AG04449 (cell line): ENCODE results near the gene CEMIP.
A peak's percentile ranks its signal among the peaks of the same experiment; 100 is the strongest.

ENCODE experiments used
- CTCF ChIA-PET: fragments of 350-600 bp; formaldehyde crosslinking; extraction: SDS; loops from one replicate; lab custom pipeline; 2021; ENCODE audit warnings: antibody characterized with exemption; lab: Yijun Ruan, JAX
- POLR2A ChIA-PET: fragments of 400-600, 350-600 bp; formaldehyde crosslinking; extraction: SDS; loops from one replicate; lab custom pipeline; 2020; ENCODE audit warnings: antibody characterized with exemption, inconsistent platforms; lab: Yijun Ruan, JAX
- DNase-seq: peaks from one replicate; pipeline ENCODE4 v3.0.0-alpha.2; 2010; ENCODE audit warnings: low read depth, low spot score
- H3K4me3 ChIP-seq: 2 replicates; pipeline ENCODE4 v1.5.1; 2011; ENCODE audit warnings: low read depth, mild to moderate bottlenecking, control low read depth, low read length
- CTCF ChIP-seq: IDR thresholded peaks from one replicate; pipeline ENCODE4 v1.5.1; 2011; ENCODE audit warnings: mild to moderate bottlenecking, moderate library complexity, low read length, control low read depth, inconsistent platforms; ENCODE audit not compliant: insufficient read depth; ENCODE audit errors: missing control alignments

Gene CEMIP

DNA sequence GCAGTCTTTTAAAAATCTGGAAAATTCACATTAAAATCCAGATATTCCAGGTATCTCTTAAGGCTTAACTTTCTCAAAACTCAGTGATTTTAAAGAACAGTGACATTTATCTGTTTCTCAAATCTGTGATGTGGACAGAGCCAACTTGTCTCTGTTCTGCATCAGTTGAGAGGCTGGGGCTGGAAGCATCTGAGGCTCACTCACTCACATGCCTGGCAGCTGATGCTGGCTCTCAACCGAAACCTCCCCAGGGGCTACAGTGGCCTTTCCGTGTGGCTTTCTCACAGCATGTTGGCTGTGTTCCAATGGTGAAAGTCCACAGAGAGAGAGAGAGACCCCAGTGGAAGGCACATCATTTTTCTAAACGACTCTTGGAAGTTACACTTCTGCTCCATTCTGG, 53.5 kb downstream of the CEMIP start:
- ChIA-PET POLR2A (no interaction called here), CTCF (no interaction called here)
- DNase-seq = no peak
- TF ChIP-seq CTCF = no peak
- H3K4me3 ChIP-seq = no peak overlapping the region

DNA sequence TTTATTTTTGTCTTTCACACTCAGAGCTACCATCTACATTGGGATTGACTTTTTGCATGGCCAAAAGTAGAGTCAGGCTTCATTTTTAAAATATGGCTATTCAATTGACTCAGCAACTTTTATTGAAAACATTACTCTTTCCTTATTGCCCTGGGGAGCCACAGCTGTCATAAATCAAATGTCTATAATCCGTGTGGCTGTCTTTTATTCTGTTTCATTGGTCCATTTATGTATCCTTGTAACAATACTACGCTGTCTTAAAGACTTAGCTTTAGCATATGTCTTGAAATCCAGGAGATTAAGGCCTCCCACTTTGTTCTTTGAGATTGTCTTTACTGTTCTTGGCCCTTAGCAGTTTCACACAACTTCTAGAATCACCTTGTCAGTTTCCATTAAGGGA, 55.2 kb downstream of the CEMIP start:
- DNase-seq = no peak
- CTCF ChIA-PET = interaction anchor here (1.8 kb wide), 1 partner anchor 9 kb away, joined by 3 read pairs; no protein-coding TSS in a partner anchor
- no peak overlapping the region for H3K4me3 ChIP-seq
- TF ChIP-seq CTCF = no peak
- POLR2A ChIA-PET = no interaction called here

GRCh38 chr15:80834906-80835305, 55.7 kb downstream of the CEMIP start:
- ChIA-PET POLR2A (no interaction called here), CTCF (interaction anchor here (1.8 kb wide), 1 partner anchor 9 kb away, joined by 3 read pairs; no protein-coding TSS in a partner anchor)
- TF ChIP-seq CTCF = no peak
- no peak overlapping the region for H3K4me3 ChIP-seq
- DNase-seq = no peak

GRCh38 chr15:80835336-80835735, 56.2 kb downstream of the CEMIP start:
- ChIA-PET POLR2A (no interaction called here), CTCF (no interaction called here)

GRCh38 chr15:80836223-80836622, 57.1 kb downstream of the CEMIP start:
- DNase-seq = no peak
- no peak overlapping the region for H3K4me3 ChIP-seq
- ChIA-PET POLR2A (no interaction called here), CTCF (no interaction called here)
- no peak for TF ChIP-seq CTCF

More at GRCh38 chr15:80835336-80835735, 56.2 kb downstream of the CEMIP start:
- DNase-seq = no peak
- H3K4me3 ChIP-seq = no peak overlapping the region
- TF ChIP-seq CTCF = peak; percentile 0

GRCh38 chr15:80837006-80837405, 57.8 kb downstream of the CEMIP start:
- TF ChIP-seq CTCF = no peak
- CTCF ChIA-PET = no interaction called here
- no peak for DNase-seq
- H3K4me3 ChIP-seq = no peak overlapping the region
- POLR2A ChIA-PET = no interaction called here
